ENCODE measurements around the gene SLC6A6. TPM values are rescaled to one million over a fixed set of nuclear protein-coding genes. Genes with fewer than 3 reads are reported as not detected.
A peak's percentile ranks its signal among the peaks of the same experiment; 100 is the strongest.

Gene SLC6A6
- total RNA-seq, 1 donor from 2014 or later, result 7.1 TPM

GRCh38 chr3:14464521-14464920, 62.1 kb downstream of the SLC6A6 start:
- DNase-seq (ENCODE audit: low read depth in 2 of 2), result no peak

- DNase-seq (ENCODE audit: low read depth in 2 of 2), result no peak
These were observed 63.0 kb downstream of the SLC6A6 start for GRCh38 chr3:14465425-14465824.

DNA sequence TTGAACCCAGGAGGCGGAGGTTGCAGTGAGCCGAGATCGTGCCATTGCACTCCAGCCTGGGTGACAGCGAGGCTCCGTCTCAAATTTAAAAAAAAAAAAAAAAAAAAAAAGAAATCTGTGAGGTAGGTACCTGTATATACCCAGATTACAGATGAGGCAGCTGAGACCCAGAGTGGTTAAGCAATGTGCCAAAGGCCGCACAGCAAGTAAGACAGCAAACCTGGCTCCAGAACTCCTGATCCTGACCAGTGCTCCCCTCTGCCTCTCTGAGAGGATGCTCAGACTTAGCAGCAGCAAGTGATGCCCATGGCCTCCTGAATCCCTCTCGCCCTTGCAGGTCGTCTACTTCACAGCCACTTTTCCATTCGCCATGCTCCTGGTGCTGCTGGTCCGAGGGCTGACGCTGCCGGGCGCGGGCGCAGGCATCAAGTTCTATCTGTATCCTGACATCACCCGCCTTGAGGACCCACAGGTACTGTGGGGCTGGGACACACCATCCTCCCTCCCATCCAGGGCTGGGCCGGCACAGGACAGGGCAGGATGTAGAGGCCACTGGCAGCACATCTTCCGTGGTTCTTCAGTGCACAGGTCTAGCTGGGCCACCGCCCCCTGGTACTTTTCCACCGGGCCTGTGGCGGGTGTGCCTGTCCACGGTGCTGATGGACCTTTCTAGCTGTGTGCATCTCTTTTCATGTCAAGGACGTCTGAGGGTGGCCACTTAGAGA, 63.9 kb downstream of the SLC6A6 start:
- no peak for DNase-seq (ENCODE audit: low read depth in 2 of 2)

DNA sequence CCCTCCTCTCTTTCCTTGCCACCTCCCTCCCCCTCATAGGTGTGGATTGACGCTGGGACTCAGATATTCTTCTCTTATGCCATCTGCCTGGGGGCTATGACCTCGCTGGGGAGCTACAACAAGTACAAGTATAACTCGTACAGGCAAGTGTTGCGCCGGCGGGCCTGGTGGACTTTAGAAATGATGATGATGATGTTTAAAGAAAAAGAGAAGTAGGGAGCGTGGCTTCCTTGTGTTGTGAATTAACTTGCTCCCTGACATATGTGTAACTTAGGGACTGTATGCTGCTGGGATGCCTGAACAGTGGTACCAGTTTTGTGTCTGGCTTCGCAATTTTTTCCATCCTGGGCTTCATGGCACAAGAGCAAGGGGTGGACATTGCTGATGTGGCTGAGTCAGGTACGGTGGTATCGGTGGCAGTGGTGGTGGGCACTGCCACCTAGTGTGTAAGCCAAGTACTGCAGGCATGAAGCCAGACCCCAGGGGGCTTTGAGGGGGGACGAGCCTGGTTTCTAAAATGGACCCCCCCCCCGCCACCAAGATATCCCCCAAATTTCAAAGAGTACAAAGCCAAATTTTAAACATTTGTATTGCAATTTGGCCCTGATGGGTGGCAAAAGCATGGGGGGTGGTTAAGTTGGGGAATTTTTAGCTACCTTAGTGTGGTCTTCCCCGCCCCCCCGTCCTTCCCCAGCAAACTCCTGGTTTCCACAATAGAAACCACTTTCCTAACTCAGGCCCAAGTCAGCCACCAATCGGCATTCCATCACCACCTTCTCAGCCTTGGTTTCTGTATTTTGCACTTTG, 65.6 kb downstream of the SLC6A6 start:
- DNase-seq (ENCODE audit: low read depth in 2 of 2), result peak; percentile 48 to 49

- DNase-seq (ENCODE audit: low read depth in 2 of 2), result no peak
These were observed 66.2 kb downstream of the SLC6A6 start for GRCh38 chr3:14468621-14468981.

GRCh38 chr3:14470461-14470860, 68.1 kb downstream of the SLC6A6 start:
- no peak for DNase-seq (ENCODE audit: low read depth in 2 of 2)

- no peak for DNase-seq (ENCODE audit: low read depth in 2 of 2)
These were observed 68.6 kb downstream of the SLC6A6 start for GRCh38 chr3:14471016-14471415.

DNA sequence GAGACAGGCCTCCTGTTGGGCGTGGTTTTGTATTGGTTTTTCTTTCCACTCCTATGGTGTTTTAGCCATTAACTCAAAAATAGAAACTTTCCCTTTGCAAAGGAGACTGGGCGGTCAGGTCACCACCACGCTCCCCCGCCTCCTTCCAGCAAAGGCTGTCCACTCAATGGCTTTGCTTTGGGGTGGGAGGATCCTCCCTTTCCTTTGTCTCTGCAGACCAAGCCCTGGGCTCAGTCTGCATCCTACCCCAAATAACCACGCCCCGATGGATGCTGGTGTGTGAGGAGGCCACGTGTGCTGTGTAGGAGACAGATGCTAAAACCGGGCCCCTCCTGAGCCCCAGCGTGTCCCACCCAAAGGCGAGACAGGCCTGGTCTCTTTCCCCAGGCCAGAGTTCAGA, 69.3 kb downstream of the SLC6A6 start:
- DNase-seq (ENCODE audit: low read depth in 2 of 2), result no peak

GRCh38 chr3:14472471-14473351, 70.3 kb downstream of the SLC6A6 start:
- DNase-seq (ENCODE audit: low read depth in 2 of 2), result peak in 1 of 2 donors; percentile 82

- DNase-seq (ENCODE audit: low read depth in 2 of 2), result no peak
These were observed 71.0 kb downstream of the SLC6A6 start for GRCh38 chr3:14473411-14473891.

DNA sequence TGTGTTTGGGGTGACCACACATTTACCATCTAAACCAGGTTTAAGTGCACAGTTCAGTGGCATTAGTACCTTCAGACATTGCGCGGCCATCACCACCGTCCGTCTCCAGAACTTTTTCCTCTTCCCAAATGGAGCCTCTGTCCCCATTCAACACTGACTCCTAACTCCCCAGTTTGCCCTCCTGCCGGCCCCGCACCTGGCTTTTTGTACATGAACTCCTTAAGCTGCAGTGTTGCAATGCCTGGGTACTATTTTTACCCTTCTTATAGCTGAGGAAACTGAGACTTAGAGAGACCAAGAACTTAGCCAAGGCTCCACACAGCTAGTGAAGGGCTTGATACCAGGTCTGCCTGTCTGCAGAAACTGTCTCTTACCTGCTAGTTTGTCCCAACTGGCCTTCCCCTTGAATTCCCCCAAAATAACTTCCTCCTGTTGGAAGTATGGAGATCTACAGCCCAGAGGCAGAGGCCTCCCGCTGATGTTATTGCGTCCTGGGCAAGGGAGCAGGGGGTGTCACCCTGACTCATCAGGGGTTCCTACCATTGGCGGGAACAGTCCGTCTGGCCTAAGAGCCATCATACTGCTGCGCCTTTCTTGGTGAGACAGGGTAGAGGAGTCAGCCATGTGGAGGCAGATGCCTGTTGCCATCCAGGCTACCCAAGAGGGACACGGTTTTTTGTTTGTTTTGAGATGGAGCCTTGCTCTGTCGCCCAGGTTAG, 72.1 kb downstream of the SLC6A6 start:
- no peak for DNase-seq (ENCODE audit: low read depth in 2 of 2)

GRCh38 chr3:14475621-14476020, 73.2 kb downstream of the SLC6A6 start:
- DNase-seq (ENCODE audit: low read depth in 2 of 2), result no peak

DNA sequence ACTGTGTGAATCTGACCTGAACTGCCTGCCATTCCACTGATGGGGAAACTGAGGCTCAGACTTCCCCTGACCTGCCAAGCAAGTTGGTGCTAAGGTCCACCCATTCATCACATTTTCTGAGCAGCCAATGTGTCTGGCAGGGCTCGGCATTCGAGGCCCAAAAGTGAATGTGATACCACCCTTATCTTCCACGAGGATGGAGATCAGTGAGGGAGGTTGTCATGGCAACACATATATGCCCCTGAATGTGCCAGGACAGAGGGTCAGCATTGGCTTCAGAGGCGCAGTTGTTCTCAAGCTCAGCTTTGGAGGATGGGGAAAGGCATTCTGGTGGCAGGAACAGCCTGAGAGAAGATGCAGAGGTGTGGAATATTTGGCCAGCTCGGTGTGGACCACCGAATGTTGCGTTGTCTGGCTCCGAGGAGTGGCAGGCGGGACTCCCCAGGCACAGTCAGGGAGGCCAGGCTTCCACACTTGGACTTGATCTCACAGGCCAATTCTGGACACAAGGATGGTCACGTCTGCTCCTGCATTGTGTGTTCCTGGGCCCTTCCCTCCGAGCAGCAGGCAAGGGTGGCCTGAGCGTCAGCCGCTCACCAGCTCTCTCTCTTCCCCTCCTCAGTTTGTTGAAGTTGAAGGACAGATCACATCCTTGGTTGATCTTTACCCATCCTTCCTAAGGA, 74.3 kb downstream of the SLC6A6 start:
- DNase-seq (ENCODE audit: low read depth in 2 of 2), result no peak

DNA sequence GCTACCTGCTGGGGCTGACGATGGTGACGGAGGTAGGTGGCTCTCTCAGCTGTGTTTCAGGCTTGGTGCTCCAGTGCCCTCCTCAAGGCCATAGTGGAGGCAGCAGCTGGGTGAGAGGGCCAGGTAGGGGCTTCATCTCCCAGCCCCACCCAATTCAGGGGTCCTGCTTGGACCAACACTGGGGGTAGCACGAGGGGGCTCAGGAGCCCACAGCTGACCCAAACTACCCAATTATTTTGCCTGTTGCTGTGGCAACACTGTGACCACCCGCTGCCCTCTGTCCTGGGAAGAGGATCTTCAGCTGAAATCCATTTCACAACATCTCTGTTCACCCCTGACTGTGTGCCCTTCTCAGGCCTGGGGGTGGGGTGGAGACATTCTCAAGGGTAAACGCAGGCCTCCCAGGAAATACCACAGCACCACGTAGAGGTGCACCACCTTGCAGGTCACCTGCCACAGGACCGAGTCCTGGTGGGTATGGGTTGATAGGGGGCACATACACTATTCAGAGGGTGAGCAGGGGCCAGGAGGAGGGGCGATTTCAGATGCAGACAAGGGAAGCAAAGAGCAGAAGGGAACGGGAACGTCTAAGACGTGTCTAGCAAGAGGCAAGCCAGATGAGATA, 75.0 kb downstream of the SLC6A6 start:
- no peak for DNase-seq (ENCODE audit: low read depth in 2 of 2)

GRCh38 chr3:14478956-14479550, 76.6 kb downstream of the SLC6A6 start:
- DNase-seq (ENCODE audit: low read depth in 2 of 2), result no peak

DNA sequence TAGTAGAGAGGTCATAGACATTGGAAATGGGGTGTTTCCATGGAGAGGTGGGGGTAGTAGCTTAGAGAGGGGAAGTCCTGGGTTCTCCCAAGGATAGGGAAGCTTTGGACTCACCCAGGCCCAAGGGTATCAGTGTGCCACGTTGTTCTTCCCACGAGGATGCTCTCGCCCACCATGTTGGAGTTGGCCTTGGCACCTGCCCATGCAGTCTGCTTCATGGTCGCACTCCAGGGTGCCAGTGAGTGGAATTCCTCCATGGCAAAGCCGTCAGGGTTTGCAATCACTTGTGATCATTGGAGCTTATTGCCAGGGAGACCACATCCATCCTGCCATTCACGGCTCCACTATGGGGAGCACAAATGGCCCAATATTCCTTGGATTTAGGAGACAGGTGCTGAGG, 77.2 kb downstream of the SLC6A6 start:
- no peak for DNase-seq (ENCODE audit: low read depth in 2 of 2)

DNA sequence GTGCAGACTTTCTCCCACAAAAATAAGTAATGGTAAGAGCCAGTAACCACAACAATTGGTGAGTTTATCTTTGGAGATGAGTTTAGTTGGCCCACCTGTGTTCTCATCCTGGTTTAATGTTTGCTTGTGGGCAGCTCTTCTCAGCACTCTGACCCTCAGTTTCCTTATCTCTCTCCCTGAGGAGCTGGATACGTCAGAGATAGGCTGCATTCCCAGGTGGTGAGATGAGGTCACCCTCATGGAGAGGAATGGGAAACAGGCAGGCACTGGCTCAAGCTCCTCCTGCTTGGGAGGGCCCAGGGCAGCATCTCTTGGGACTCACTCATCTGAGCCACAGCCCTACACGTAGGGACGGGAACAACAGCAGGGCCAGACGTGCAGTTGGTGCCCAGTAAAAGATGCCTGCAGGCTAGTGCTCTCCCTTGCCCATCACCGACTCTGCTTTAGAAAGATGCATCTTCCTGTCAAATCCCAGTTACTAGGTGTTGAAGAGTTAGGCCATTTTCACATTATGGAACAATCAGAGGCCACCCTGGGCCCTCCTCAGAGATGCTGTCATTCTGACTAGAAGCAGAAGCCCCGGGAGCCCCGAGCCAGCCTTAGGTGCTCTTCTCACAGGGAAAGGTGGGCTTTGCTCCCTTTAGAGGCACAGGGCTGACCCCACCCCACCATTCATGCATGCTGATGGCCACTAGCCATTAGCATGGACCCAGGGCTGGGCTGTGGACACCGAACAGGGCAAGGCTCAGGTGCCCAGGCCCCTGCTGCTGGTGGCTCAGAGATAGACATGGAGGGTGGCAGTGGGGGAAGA, 78.0 kb downstream of the SLC6A6 start:
- peak in 1 of 2 donors; percentile 89 for DNase-seq (ENCODE audit: low read depth in 2 of 2)

GRCh38 chr3:14481018-14481645, 78.7 kb downstream of the SLC6A6 start:
- DNase-seq (ENCODE audit: low read depth in 2 of 2), result no peak
